ENCODE measurements around the gene ITSN1. TPM values are rescaled to one million over a fixed set of nuclear protein-coding genes. Genes with fewer than 3 reads are reported as not detected.

ITSN1 gene
- total and polyA plus RNA-seq, 2 of the 13 experiments (the other 11 are each of a cell fraction or from before 2014, with no cell fraction given) = 26.1 to 33.8 TPM

DNA sequence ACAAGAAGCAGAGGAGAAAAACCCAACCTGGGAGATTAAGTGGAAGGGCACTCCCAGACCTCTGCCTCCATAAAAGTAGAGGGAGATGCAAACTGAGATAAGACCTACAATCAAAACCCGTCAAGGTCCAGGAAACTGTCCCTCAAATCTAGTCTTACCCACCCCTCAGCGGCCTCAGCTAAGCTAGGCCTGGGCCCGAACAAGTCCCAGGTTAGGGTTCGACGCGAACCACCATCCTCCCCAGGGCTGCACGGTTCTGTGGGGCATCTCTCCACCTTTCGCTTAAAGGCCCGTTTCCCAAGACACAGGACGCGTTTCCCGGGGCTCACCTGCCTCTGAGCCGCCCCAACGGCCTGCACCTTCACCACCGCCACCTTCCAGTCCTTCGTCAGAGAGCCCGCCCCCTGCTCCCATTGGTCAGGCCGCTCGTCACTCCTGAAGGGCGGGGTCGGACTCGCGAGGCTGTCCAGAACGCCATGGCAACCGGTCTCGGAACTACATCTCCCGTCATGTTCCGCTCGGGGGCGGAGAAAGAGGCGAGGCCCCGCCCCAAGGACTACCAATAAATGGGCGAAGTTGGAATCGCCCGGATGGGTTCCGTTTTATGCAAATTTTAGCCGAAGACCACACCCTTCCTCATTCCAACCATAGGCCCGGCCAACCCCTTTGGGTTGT lies 812 bp upstream of the ITSN1 start, which contains the start of gene CRYZL1 (continued):
- TF ChIP-seq, protein P1, sequence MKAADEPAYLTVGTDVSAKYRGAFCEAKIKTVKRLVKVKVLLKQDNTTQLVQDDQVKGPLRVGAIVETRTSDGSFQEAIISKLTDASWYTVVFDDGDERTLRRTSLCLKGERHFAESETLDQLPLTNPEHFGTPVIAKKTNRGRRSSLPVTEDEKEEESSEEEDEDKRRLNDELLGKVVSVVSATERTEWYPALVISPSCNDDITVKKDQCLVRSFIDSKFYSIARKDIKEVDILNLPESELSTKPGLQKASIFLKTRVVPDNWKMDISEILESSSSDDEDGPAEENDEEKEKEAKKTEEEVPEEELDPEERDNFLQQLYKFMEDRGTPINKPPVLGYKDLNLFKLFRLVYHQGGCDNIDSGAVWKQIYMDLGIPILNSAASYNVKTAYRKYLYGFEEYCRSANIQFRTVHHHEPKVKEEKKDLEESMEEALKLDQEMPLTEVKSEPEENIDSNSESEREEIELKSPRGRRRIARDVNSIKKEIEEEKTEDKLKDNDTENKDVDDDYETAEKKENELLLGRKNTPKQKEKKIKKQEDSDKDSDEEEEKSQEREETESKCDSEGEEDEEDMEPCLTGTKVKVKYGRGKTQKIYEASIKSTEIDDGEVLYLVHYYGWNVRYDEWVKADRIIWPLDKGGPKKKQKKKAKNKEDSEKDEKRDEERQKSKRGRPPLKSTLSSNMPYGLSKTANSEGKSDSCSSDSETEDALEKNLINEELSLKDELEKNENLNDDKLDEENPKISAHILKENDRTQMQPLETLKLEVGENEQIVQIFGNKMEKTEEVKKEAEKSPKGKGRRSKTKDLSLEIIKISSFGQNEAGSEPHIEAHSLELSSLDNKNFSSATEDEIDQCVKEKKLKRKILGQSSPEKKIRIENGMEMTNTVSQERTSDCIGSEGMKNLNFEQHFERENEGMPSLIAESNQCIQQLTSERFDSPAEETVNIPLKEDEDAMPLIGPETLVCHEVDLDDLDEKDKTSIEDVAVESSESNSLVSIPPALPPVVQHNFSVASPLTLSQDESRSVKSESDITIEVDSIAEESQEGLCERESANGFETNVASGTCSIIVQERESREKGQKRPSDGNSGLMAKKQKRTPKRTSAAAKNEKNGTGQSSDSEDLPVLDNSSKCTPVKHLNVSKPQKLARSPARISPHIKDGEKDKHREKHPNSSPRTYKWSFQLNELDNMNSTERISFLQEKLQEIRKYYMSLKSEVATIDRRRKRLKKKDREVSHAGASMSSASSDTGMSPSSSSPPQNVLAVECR (CRISPR knock-in tag; IDR thresholded peaks at IDR 0.05; ENCODE audit: borderline replicate concordance) = peak; percentile 84
- TF ChIP-seq, protein P2, sequence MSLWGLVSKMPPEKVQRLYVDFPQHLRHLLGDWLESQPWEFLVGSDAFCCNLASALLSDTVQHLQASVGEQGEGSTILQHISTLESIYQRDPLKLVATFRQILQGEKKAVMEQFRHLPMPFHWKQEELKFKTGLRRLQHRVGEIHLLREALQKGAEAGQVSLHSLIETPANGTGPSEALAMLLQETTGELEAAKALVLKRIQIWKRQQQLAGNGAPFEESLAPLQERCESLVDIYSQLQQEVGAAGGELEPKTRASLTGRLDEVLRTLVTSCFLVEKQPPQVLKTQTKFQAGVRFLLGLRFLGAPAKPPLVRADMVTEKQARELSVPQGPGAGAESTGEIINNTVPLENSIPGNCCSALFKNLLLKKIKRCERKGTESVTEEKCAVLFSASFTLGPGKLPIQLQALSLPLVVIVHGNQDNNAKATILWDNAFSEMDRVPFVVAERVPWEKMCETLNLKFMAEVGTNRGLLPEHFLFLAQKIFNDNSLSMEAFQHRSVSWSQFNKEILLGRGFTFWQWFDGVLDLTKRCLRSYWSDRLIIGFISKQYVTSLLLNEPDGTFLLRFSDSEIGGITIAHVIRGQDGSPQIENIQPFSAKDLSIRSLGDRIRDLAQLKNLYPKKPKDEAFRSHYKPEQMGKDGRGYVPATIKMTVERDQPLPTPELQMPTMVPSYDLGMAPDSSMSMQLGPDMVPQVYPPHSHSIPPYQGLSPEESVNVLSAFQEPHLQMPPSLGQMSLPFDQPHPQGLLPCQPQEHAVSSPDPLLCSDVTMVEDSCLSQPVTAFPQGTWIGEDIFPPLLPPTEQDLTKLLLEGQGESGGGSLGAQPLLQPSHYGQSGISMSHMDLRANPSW (CRISPR knock-in tag; IDR thresholded peaks at IDR 0.05; ENCODE audit: borderline replicate concordance) = peak; percentile 42; the same call in 1 of the 2 replicates
- peak; percentile 64 for TF ChIP-seq HDAC1 (CRISPR knock-in tag; IDR thresholded peaks at IDR 0.05)
- TF ChIP-seq IRF2 (CRISPR knock-in tag; IDR thresholded peaks at IDR 0.05) = peak; percentile 48
- TF ChIP-seq, protein P3, sequence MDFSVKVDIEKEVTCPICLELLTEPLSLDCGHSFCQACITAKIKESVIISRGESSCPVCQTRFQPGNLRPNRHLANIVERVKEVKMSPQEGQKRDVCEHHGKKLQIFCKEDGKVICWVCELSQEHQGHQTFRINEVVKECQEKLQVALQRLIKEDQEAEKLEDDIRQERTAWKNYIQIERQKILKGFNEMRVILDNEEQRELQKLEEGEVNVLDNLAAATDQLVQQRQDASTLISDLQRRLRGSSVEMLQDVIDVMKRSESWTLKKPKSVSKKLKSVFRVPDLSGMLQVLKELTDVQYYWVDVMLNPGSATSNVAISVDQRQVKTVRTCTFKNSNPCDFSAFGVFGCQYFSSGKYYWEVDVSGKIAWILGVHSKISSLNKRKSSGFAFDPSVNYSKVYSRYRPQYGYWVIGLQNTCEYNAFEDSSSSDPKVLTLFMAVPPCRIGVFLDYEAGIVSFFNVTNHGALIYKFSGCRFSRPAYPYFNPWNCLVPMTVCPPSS (IDR thresholded peaks at IDR 0.05) = no peak
- TF ChIP-seq, protein P4, sequence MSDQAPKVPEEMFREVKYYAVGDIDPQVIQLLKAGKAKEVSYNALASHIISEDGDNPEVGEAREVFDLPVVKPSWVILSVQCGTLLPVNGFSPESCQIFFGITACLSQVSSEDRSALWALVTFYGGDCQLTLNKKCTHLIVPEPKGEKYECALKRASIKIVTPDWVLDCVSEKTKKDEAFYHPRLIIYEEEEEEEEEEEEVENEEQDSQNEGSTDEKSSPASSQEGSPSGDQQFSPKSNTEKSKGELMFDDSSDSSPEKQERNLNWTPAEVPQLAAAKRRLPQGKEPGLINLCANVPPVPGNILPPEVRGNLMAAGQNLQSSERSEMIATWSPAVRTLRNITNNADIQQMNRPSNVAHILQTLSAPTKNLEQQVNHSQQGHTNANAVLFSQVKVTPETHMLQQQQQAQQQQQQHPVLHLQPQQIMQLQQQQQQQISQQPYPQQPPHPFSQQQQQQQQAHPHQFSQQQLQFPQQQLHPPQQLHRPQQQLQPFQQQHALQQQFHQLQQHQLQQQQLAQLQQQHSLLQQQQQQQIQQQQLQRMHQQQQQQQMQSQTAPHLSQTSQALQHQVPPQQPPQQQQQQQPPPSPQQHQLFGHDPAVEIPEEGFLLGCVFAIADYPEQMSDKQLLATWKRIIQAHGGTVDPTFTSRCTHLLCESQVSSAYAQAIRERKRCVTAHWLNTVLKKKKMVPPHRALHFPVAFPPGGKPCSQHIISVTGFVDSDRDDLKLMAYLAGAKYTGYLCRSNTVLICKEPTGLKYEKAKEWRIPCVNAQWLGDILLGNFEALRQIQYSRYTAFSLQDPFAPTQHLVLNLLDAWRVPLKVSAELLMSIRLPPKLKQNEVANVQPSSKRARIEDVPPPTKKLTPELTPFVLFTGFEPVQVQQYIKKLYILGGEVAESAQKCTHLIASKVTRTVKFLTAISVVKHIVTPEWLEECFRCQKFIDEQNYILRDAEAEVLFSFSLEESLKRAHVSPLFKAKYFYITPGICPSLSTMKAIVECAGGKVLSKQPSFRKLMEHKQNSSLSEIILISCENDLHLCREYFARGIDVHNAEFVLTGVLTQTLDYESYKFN (CRISPR knock-in tag; conservative IDR thresholded peaks at IDR 0.05) = peak; percentile 43; the same call in 1 of the 2 replicates
- peak; percentile 82 for TF ChIP-seq KMT2B (CRISPR knock-in tag; IDR thresholded peaks at IDR 0.05)
- peak; percentile 79; the same call in 1 of the 2 replicates for TF ChIP-seq ATF7-NPFF (CRISPR knock-in tag; IDR thresholded peaks at IDR 0.05; ENCODE audit: low read depth)
- TF ChIP-seq, protein P5, sequence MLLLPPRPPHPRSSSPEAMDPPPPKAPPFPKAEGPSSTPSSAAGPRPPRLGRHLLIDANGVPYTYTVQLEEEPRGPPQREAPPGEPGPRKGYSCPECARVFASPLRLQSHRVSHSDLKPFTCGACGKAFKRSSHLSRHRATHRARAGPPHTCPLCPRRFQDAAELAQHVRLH (CRISPR knock-in tag; IDR thresholded peaks at IDR 0.05; ENCODE audit: borderline replicate concordance, low read depth) = 0 out of 2 replicates have a peak, but pooled peaks have one; percentile 30
- TF ChIP-seq ZFX (CRISPR knock-in tag; IDR thresholded peaks at IDR 0.05; ENCODE audit: low read depth) = peak; percentile 99
- peak; percentile 86 for TF ChIP-seq KAT7 (CRISPR knock-in tag; IDR thresholded peaks at IDR 0.05; ENCODE audit: borderline replicate concordance)
- peak; percentile 66 for TF ChIP-seq CBX1 (IDR thresholded peaks at IDR 0.05; ENCODE audit: low read depth)
- no peak for TF ChIP-seq ZNF124 (CRISPR knock-in tag; IDR thresholded peaks at IDR 0.05)
- peak; percentile 81; the same call in 1 of the 2 replicates for TF ChIP-seq SRY (CRISPR knock-in tag; IDR thresholded peaks at IDR 0.05)
- TF ChIP-seq RBFOX2 (IDR thresholded peaks at IDR 0.05; ENCODE audit: low read depth, low read length) = peak; percentile 84
- peak; percentile 79 for TF ChIP-seq CREM (IDR thresholded peaks at IDR 0.05)
- TF ChIP-seq CREM (CRISPR knock-in tag; IDR thresholded peaks at IDR 0.05) = no peak; the same call in 1 of the 2 replicates
- peak; percentile 88 for TF ChIP-seq ZNF230 (CRISPR knock-in tag; IDR thresholded peaks at IDR 0.05)
